Bronchial epithelial cell (primary cell): ENCODE results near the gene EIF2S2. TPM values are rescaled to one million over a fixed set of nuclear protein-coding genes. Genes with fewer than 3 reads are reported as not detected.

ENCODE experiments used
- DNase-seq: peaks from one replicate; pipeline ENCODE4 v3.0.0-alpha.2; 2010; ENCODE audit warnings: low read depth
- FAIRE-seq: peaks from 2 replicates; lab custom pipeline; 2011; peaks lifted over from hg19 to GRCh38; lab: Jason Lieb, UNC
- H3K27me3 ChIP-seq: 2 replicates; pipeline ENCODE4 v1.5.1; 2011; ENCODE audit warnings: low read length; ENCODE audit not compliant: control insufficient read depth, insufficient read depth
- H3K36me3 ChIP-seq: 2 replicates; pipeline ENCODE4 v1.5.1; 2011; ENCODE audit warnings: low read length; ENCODE audit not compliant: control insufficient read depth, insufficient read depth
- H3K4me3 ChIP-seq: 2 replicates; pipeline ENCODE4 v1.5.1; 2011; ENCODE audit warnings: mild to moderate bottlenecking, low read depth, low read length, control low read depth
- CTCF ChIP-seq: IDR thresholded peaks from 2 replicates; pipeline ENCODE4 v1.5.1; 2011; ENCODE audit warnings: mild to moderate bottlenecking, moderate library complexity, low read length, control low read depth, inconsistent platforms; ENCODE audit not compliant: insufficient read depth, severe bottlenecking
- total RNA-seq: library from RNA; depleted of rRNA; stranded (reverse); fragments of >200 nt; gene quantifications from 2 replicates; pipeline ENCODE4 v1.2.1, GENCODE V29; 2014

EIF2S2 gene
- total RNA-seq, 1 donor from 2014 or later = 129 TPM

GRCh38 chr20:34104059-34104458 is 8.0 kb downstream of the EIF2S2 start:
- H3K27me3 ChIP-seq = no peaks in the 10 kb centered on the region
- no peak for FAIRE-seq
- peaks cover 25% of the 10 kb centered on the region for H3K36me3 ChIP-seq
- no peak overlapping the region for H3K4me3 ChIP-seq
- DNase-seq = no peak
- no peak for TF ChIP-seq CTCF

- Histone ChIP-seq H3K36me3 (peaks cover 24% of the 10 kb centered on the region), H3K4me3 (no peak overlapping the region), H3K27me3 (no peaks in the 10 kb centered on the region)
- DNase-seq (no peak), FAIRE-seq (no peak)
- no peak for TF ChIP-seq CTCF
Observed at GRCh38 chr20:34102342-34102741, 9.7 kb downstream of the EIF2S2 start.

GRCh38 chr20:34100576-34100975 is 11.5 kb downstream of the EIF2S2 start:
- Histone ChIP-seq H3K4me3 (no peak overlapping the region), H3K27me3 (no peaks in the 10 kb centered on the region), H3K36me3 (peaks cover 30% of the 10 kb centered on the region)
- no peak for TF ChIP-seq CTCF
- no peak for DNase-seq
- no peak for FAIRE-seq

- H3K36me3 ChIP-seq = peaks cover 30% of the 10 kb centered on the region
- FAIRE-seq = no peak
- no peak for TF ChIP-seq CTCF
- no peak overlapping the region for H3K4me3 ChIP-seq
- DNase-seq = no peak
- no peaks in the 10 kb centered on the region for H3K27me3 ChIP-seq
Observed at GRCh38 chr20:34099675-34100074, 12.4 kb downstream of the EIF2S2 start.

- H3K27me3 ChIP-seq = no peaks in the 10 kb centered on the region
- no peak for TF ChIP-seq CTCF
- H3K36me3 ChIP-seq = peaks cover 31% of the 10 kb centered on the region
- FAIRE-seq (no peak), DNase-seq (no peak)
- no peak overlapping the region for H3K4me3 ChIP-seq
Observed at GRCh38 chr20:34098570-34098969, 13.5 kb downstream of the EIF2S2 start.

GRCh38 chr20:34096699-34097444 is 15.2 kb downstream of the EIF2S2 start:
- no peak for TF ChIP-seq CTCF
- no peak overlapping the region for H3K4me3 ChIP-seq
- peaks cover 31% of the 10 kb centered on the region for H3K36me3 ChIP-seq
- no peaks in the 10 kb centered on the region for H3K27me3 ChIP-seq
- FAIRE-seq (no peak), DNase-seq (no peak)
